Subcutaneous abdominal adipose tissue (tissue), 5 donors: ENCODE measurements around the gene MTOR.
"Not testable (repeated sequence)": the region's sequence is repeated elsewhere in the genome, so short reads cannot be mapped to it uniquely, and the experiment has no call there.

Source experiments
- H3K27ac ChIP-seq: one replicate; pipeline ENCODE4 v1.7.0; 2013; ENCODE audit warnings: low read depth, mild to moderate bottlenecking, inconsistent platforms, low read length, moderate library complexity
- H3K27me3 ChIP-seq, 5 donors: one replicate each; pipeline ENCODE4 v1.7.0; 2013; ENCODE audit warnings: low read length in 5 of 5, inconsistent platforms in 1 of 5; ENCODE audit not compliant: control insufficient read depth in 5 of 5, insufficient read depth in 4 of 5
- H3K36me3 ChIP-seq, 5 donors: one replicate each; pipeline ENCODE4 v1.7.0; 2013; ENCODE audit warnings: low read length in 5 of 5; ENCODE audit not compliant: control insufficient read depth in 5 of 5, insufficient read depth in 5 of 5
- H3K4me1 ChIP-seq, 5 donors: one replicate each; pipeline ENCODE4 v1.7.0; 2013; ENCODE audit warnings: low read length in 5 of 5, mild to moderate bottlenecking in 3 of 5, moderate library complexity in 1 of 5; ENCODE audit not compliant: control insufficient read depth in 5 of 5, insufficient read depth in 5 of 5
- H3K4me3 ChIP-seq, 5 donors: one replicate each; pipeline ENCODE4 v1.7.0; 2013; ENCODE audit warnings: low read length in 5 of 5, low read depth in 1 of 5
- H3K9ac ChIP-seq, 5 donors: one replicate each; pipeline ENCODE4 v1.7.0; 2013; ENCODE audit warnings: low read length in 5 of 5, mild to moderate bottlenecking in 4 of 5, moderate library complexity in 3 of 5
- H3K9me3 ChIP-seq, 5 donors: one replicate each; pipeline ENCODE4 v1.7.0; 2013; ENCODE audit warnings: low read length in 5 of 5; ENCODE audit not compliant: control insufficient read depth in 5 of 5
- donor health status: healthy.
- donor health status: healthy.
- donor health status: healthy.
- donor health status: healthy.
- donor health status: healthy.

MTOR gene

GRCh38 chr1:11281518-11282331, 19.4 kb upstream of the MTOR start:
- Histone ChIP-seq H3K4me1 (peaks cover 2 to 22% (median 14%) of the 10 kb centered on the region in 5 donors), H3K9me3 (no peaks in the 10 kb centered on the region), H3K4me3 (no peak overlapping the region), H3K36me3 (peaks cover 0 to 28% (median 15%) of the 10 kb centered on the region in 5 donors), H3K27ac (no peak overlapping the region), H3K27me3 (no peaks in the 10 kb centered on the region), H3K9ac (peak overlapping the region in 1 of 5 donors; percentile 21)

DNA sequence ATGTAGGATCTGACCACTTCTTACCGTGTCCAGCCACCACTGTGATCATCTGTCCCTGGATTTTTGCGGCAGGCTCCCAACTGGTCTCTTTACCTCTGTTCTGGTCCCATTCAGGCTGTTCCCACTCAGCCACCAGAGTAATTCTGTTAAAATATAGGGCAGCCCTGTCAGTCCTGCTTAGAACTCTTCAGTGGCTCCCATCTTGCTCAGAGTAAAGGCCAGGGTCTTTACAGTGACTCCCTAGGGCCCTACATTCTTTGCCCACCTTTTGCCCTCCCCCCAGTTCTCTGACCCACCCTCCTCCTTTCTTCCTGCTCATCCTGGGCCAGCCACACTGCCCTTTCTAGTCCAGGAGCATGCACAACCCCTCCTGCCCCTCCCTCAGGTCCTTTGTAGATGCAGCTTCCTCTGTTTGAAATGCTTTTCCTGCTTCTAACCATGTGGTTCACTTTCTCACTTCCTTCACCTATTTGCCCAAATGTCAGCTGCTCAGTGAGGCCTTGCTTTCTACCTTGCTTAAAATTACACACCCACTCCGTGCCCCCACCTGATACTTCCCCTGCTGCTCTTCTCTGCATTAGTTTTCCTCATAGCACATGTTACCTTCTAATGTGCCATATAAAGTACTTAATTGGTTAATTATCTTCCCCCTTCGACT, 18.5 kb upstream of the MTOR start:
- Histone ChIP-seq H3K36me3 (peaks cover 0 to 20% (median 13%) of the 10 kb centered on the region in 5 donors), H3K4me1 (peaks cover 0 to 24% (median 14%) of the 10 kb centered on the region in 5 donors), H3K27me3 (no peaks in the 10 kb centered on the region), H3K4me3 (no peak overlapping the region), H3K9me3 (no peaks in the 10 kb centered on the region), H3K9ac (peak overlapping the region in 1 of 5 donors; percentile 21), H3K27ac (no peak overlapping the region)

DNA sequence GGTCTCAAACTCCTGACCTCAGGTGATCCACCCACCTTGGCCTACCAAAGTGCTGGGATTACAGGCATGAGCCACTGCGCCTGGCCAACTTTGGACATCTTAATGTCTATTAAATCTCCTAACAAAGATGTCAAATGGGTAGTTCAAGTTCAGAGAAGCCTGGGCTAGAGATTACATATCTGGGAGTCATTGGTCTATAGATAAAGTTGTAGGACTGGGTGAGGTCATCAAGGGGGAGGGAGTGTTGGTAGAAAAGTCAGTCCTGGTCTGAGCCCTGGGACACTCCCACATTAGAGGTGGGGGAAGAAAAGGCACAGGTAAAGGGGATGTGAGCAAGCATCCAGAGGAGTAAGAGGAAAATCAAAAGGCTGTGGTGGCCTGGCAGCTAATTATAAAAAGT, 17.3 kb upstream of the MTOR start:
- Histone ChIP-seq H3K4me3 (no peak overlapping the region), H3K27ac (no peak overlapping the region), H3K9me3 (no peaks in the 10 kb centered on the region), H3K27me3 (no peaks in the 10 kb centered on the region), H3K4me1 (peaks cover 2 to 36% (median 25%) of the 10 kb centered on the region in 5 donors), H3K9ac (no peak overlapping the region), H3K36me3 (peaks cover 0 to 14% (median 8%) of the 10 kb centered on the region in 5 donors)

DNA sequence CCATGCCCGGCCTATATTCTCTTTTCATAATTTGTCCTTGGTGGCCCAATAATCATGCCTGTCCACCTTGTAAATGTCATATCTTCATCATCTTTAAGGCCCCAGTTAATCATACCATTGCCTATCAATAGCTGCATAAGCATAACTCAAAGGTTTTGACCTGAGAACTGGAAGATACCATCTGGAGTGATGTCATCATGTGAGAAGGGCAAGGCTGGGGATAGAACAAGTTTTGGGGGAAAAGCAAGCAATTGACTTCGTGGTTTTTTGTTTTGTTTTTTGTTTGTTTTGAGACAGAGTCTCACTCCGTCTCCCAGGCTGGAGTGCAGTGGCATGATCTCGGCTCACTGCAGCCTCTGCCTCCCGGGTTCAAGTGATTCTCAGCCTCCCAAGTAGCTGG, 16.8 kb upstream of the MTOR start:
- H3K4me3 ChIP-seq = no peak overlapping the region
- no peak overlapping the region for H3K9ac ChIP-seq
- H3K27me3 ChIP-seq = no peaks in the 10 kb centered on the region
- no peak overlapping the region for H3K27ac ChIP-seq
- H3K36me3 ChIP-seq = peaks cover 0 to 14% (median 8%) of the 10 kb centered on the region in 5 donors
- peaks cover 2 to 41% (median 30%) of the 10 kb centered on the region in 5 donors for H3K4me1 ChIP-seq
- no peaks in the 10 kb centered on the region for H3K9me3 ChIP-seq

- Histone ChIP-seq H3K9ac (peak overlapping the region; percentile 70 to 93 (median 84)), H3K9me3 (no peaks in the 10 kb centered on the region), H3K27ac (peak overlapping the region; percentile 76), H3K36me3 (peaks cover 0 to 10% (median 3%) of the 10 kb centered on the region in 5 donors), H3K4me3 (peak overlapping the region; percentile 87 to 95 (median 89)), H3K27me3 (no peaks in the 10 kb centered on the region), H3K4me1 (peaks cover 5 to 32% (median 28%) of the 10 kb centered on the region in 5 donors)
These were observed 11.4 kb upstream of the MTOR start for GRCh38 chr1:11273595-11274234.

DNA sequence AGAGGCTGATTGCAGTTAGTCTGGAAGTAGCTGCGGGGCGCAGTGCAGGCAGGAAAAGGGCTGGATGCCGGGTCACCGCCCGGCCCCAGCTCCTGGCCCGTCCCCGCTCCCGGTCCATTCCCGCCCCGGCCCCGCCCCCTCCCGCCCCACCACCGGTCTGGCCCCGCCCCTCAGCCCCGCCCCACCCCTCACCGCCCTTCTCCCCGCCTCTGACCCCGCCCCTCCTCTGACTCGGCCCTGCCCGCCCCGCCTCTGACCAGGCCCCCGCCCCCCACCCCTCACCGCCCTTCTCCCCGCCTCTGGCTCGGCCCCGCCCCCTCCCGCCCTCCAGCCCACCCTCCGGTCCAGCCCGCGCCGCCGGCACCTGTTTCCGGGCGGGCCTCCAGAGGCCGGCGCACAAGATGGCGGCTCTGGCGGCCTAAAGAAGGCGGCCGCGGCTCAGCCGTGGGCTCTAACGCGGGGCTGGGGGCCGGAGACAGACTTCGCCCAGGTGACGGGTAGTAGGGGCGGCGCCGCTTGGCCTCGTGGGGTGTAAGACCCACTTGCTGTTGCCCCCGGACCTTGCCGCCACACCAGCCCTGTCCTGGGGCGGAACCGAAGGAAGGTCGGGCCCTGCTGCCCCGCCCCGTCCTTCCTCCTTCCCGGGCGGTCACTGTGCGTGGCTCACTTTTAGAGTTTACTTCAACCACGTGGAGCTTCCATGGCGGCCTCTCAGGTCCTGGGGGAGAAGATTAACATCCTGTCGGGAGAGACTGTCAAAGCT, 10.7 kb upstream of the MTOR start, which contains the start of gene UBIAD1:
TSS of gene UBIAD1 (plus strand) at position 367 of the 763 bp plus-strand sequence. CDS start at position 701, 334 bp downstream.
- H3K36me3 ChIP-seq = peaks cover 0 to 6% (median 3%) of the 10 kb centered on the region in 5 donors
- H3K4me1 ChIP-seq = peaks cover 5 to 33% (median 28%) of the 10 kb centered on the region in 5 donors
- peak within 1 kb of the TSS; percentile 87 to 95 (median 89) for H3K4me3 ChIP-seq
- no peaks in the 10 kb centered on the region for H3K27me3 ChIP-seq
- peak within 1 kb of the TSS; percentile 70 to 93 (median 84) for H3K9ac ChIP-seq
- H3K27ac ChIP-seq = peak within 1 kb of the TSS; percentile 76
- no peaks in the 10 kb centered on the region for H3K9me3 ChIP-seq

DNA sequence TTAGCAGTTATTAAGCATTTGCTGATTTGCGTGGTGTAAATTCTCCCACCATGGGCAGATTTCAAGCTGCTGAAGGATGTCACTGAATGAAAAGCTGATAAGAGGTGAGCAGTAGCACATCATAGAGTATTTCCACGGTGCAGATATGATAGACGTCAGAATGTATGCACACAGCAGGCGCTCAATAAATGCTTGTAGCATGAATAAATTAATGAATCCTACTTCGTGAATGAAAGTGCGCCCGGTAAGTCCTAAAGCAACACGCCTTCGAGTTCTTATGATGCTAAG, 10.1 kb upstream of the MTOR start:
- H3K4me3 ChIP-seq = peak overlapping the region; percentile 54 to 65 (median 58)
- H3K9ac ChIP-seq = peak overlapping the region in 1 of 5 donors; percentile 21
- no peaks in the 10 kb centered on the region for H3K27me3 ChIP-seq
- H3K27ac ChIP-seq = no peak overlapping the region
- H3K36me3 ChIP-seq = peaks cover 0 to 3% (median under 1%) of the 10 kb centered on the region in 5 donors
- H3K9me3 ChIP-seq = no peaks in the 10 kb centered on the region
- H3K4me1 ChIP-seq = peaks cover 5 to 38% (median 28%) of the 10 kb centered on the region in 5 donors

- not testable (repeated sequence) for H3K9me3 ChIP-seq, H3K9ac ChIP-seq, H3K27me3 ChIP-seq, H3K27ac ChIP-seq, H3K36me3 ChIP-seq, H3K4me3 ChIP-seq
- H3K4me1 ChIP-seq = peaks cover 0 to 17% (median 9%) of the 10 kb centered on the region in 5 donors
These were observed 5.3 kb upstream of the MTOR start for GRCh38 chr1:11267350-11268337.
